ENCODE results near the gene TANC1. TPM values are rescaled to one million over a fixed set of nuclear protein-coding genes. Genes with fewer than 3 reads are reported as not detected.
"Not testable (repeated sequence)": the region's sequence is repeated elsewhere in the genome, so short reads cannot be mapped to it uniquely, and the experiment has no call there.

The TANC1 gene
- total RNA-seq, 1 donor from 2014 or later, result 56.9 TPM

GRCh38 chr2:159095813-159096212 lies 127.4 kb downstream of the TANC1 start:
- H3K27ac Mint-ChIP-seq, result peak overlapping the region; percentile 95
- TF ChIP-seq CTCF (conservative IDR thresholded peaks at IDR 0.05), result no peak
- peaks cover 13% of the 10 kb centered on the region for H3K9me3 Mint-ChIP-seq
- H3K4me1 Mint-ChIP-seq (ENCODE audit: unreplicated experiment), result peaks cover 62% of the 10 kb centered on the region
- no peak for DNase-seq (ENCODE audit: extremely low spot score, unreplicated experiment)
- no peaks in the 10 kb centered on the region for H3K27me3 Mint-ChIP-seq
- peak overlapping the region; percentile 56 for H3K4me3 Mint-ChIP-seq
- peaks cover 36% of the 10 kb centered on the region for H3K36me3 Mint-ChIP-seq

GRCh38 chr2:159096302-159096855 lies 127.9 kb downstream of the TANC1 start:
- DNase-seq (ENCODE audit: extremely low spot score, unreplicated experiment); H3K27me3 Mint-ChIP-seq; H3K4me3 Mint-ChIP-seq: not testable (repeated sequence)
- peaks cover 63% of the 10 kb centered on the region for H3K4me1 Mint-ChIP-seq (ENCODE audit: unreplicated experiment)
- peaks cover 13% of the 10 kb centered on the region for H3K9me3 Mint-ChIP-seq
- peak overlapping the region; percentile 95 for H3K27ac Mint-ChIP-seq
- H3K36me3 Mint-ChIP-seq, result peaks cover 36% of the 10 kb centered on the region

- no peaks in the 10 kb centered on the region for H3K27me3 Mint-ChIP-seq
- H3K9me3 Mint-ChIP-seq, result peaks cover 13% of the 10 kb centered on the region
- no peak for DNase-seq (ENCODE audit: extremely low spot score, unreplicated experiment)
- H3K27ac Mint-ChIP-seq, result peak overlapping the region; percentile 95
- peaks cover 38% of the 10 kb centered on the region for H3K36me3 Mint-ChIP-seq
- peaks cover 60% of the 10 kb centered on the region for H3K4me1 Mint-ChIP-seq (ENCODE audit: unreplicated experiment)
- peak overlapping the region; percentile 53 for H3K4me3 Mint-ChIP-seq
- no peak for TF ChIP-seq CTCF (conservative IDR thresholded peaks at IDR 0.05)
Observed at GRCh38 chr2:159096901-159097300, 128.5 kb downstream of the TANC1 start.

- Mint-ChIP-seq H3K9me3 (peaks cover 13% of the 10 kb centered on the region), H3K4me1 (ENCODE audit: unreplicated experiment) (peaks cover 48% of the 10 kb centered on the region), H3K36me3 (peaks cover 41% of the 10 kb centered on the region), H3K27ac (peak overlapping the region; percentile 66), H3K27me3 (no peaks in the 10 kb centered on the region), H3K4me3 (no peak overlapping the region)
- no peak for DNase-seq (ENCODE audit: extremely low spot score, unreplicated experiment)
- TF ChIP-seq CTCF (conservative IDR thresholded peaks at IDR 0.05), result no peak
Observed at GRCh38 chr2:159098361-159098760, 129.9 kb downstream of the TANC1 start.

GRCh38 chr2:159098921-159099411 lies 130.5 kb downstream of the TANC1 start:
- TF ChIP-seq CTCF (conservative IDR thresholded peaks at IDR 0.05), result no peak
- Mint-ChIP-seq H3K4me3 (peak overlapping the region; percentile 11), H3K4me1 (ENCODE audit: unreplicated experiment) (peaks cover 42% of the 10 kb centered on the region), H3K27ac (peak overlapping the region; percentile 66), H3K27me3 (no peaks in the 10 kb centered on the region), H3K36me3 (peaks cover 41% of the 10 kb centered on the region), H3K9me3 (peaks cover 13% of the 10 kb centered on the region)
- no peak for DNase-seq (ENCODE audit: extremely low spot score, unreplicated experiment)

GRCh38 chr2:159101755-159102489 lies 133.5 kb downstream of the TANC1 start:
- H3K4me3 Mint-ChIP-seq, result no peak overlapping the region
- peaks cover 29% of the 10 kb centered on the region for H3K36me3 Mint-ChIP-seq
- DNase-seq (ENCODE audit: extremely low spot score, unreplicated experiment), result peak; percentile 25
- peaks cover 35% of the 10 kb centered on the region for H3K4me1 Mint-ChIP-seq (ENCODE audit: unreplicated experiment)
- peak overlapping the region; percentile 66 for H3K27ac Mint-ChIP-seq
- peaks cover 1% of the 10 kb centered on the region for H3K9me3 Mint-ChIP-seq
- TF ChIP-seq CTCF (conservative IDR thresholded peaks at IDR 0.05), result no peak
- no peaks in the 10 kb centered on the region for H3K27me3 Mint-ChIP-seq
